Spleen (tissue), 11 donors: ENCODE measurements around the gene UST. TPM values are rescaled to one million over a fixed set of nuclear protein-coding genes. Genes with fewer than 3 reads are reported as not detected.
"Not testable (repeated sequence)": the region's sequence is repeated elsewhere in the genome, so short reads cannot be mapped to it uniquely, and the experiment has no call there.

Experiments
- DNase-seq: peaks from one replicate; pipeline ENCODE4 v3.0.0-alpha.2; 2020
- H3K27ac ChIP-seq, 8 donors: fragments of 200-600 bp; sonication (generic) in 7 of 8; 1 replicate in 4 of 8; 2 replicates in 4 of 8; pipeline versions ENCODE4 v1.5.0 to v1.8.0; 2016 to 2021; ENCODE audit warnings: inconsistent platforms in 4 of 8, mild to moderate bottlenecking in 4 of 8, moderate library complexity in 1 of 8
- H3K27me3 ChIP-seq, 7 donors: fragments of 200-600 bp; sonication (generic) in 6 of 7; replicated peaks in 1 of 7; 1 replicate in 4 of 7; 2 replicates in 3 of 7; pipeline versions ENCODE4 v1.5.0 to v1.8.0; 2016 to 2021; ENCODE audit warnings: inconsistent platforms in 3 of 7, mild to moderate bottlenecking in 1 of 7
- H3K36me3 ChIP-seq, 6 donors: fragments of 200-600 bp; sonication (generic) in 5 of 6; 1 replicate in 4 of 6; 2 replicates in 2 of 6; pipeline versions ENCODE4 v1.5.0 to v1.8.0; 2016 to 2021; ENCODE audit warnings: inconsistent platforms in 2 of 6
- H3K4me1 ChIP-seq, 6 donors: fragments of 200-600 bp; sonication (generic) in 5 of 6; 1 replicate in 3 of 6; 2 replicates in 3 of 6; pipeline versions ENCODE4 v1.5.0 to v1.8.0; 2016 to 2021; ENCODE audit warnings: inconsistent platforms in 3 of 6
- H3K4me3 ChIP-seq, 8 donors: fragments of 200-600 bp; sonication (generic) in 7 of 8; 1 replicate in 4 of 8; 2 replicates in 4 of 8; pipeline versions ENCODE4 v1.5.0 to v1.8.0; 2016 to 2021; ENCODE audit warnings: inconsistent platforms in 4 of 8, mild to moderate bottlenecking in 4 of 8, moderate library complexity in 2 of 8
- H3K9me3 ChIP-seq, 8 donors: fragments of 200-600 bp; sonication (generic) in 7 of 8; 1 replicate in 4 of 8; 2 replicates in 4 of 8; pipeline versions ENCODE4 v1.5.0 to v1.8.0; 2016 to 2021; ENCODE audit warnings: inconsistent platforms in 4 of 8
- CTCF ChIP-seq, 11 experiments: fragments of 200-600 bp in 7 of 11; fragments of 450-650 bp in 4 of 11; sonication (generic) in 4 of 11; IDR thresholded peaks in 8 of 11; conservative IDR thresholded peaks in 3 of 11; 1 replicate in 7 of 11; 2 replicates in 4 of 11; pipeline versions ENCODE4 v1.4.0 to v1.8.0; 2016 to 2021; ENCODE audit warnings: antibody characterized with exemption in 11 of 11, inconsistent platforms in 4 of 11, mild to moderate bottlenecking in 1 of 11
- POLR2A ChIP-seq, 3 donors: fragments of 450-650 bp; IDR thresholded peaks; one replicate each; pipeline ENCODE4 v1.5.1; 2017; ENCODE audit warnings: antibody characterized with exemption in 3 of 3, mild to moderate bottlenecking in 1 of 3
- POLR2AphosphoS5 ChIP-seq, 3 donors: sonication (generic); formaldehyde crosslinking; IDR thresholded peaks; one replicate each; pipeline ENCODE4 v1.5.1; 2017; ENCODE audit warnings: antibody characterized with exemption in 3 of 3
- WGBS, 5 donors: extraction: QIAGEN DNeasy Blood & Tissue Kit in 3 of 5; methylation state at CpG; one replicate each; pipeline versions ENCODE4 v1.1.5 to v1.1.7; 2013 to 2018; 5-methylcytosine and 5-hydroxymethylcytosine counted together
- intact Hi-C: fragments of 100-400 bp; cut with DNase I; formaldehyde crosslinking; loops from one replicate; pipeline ENCODE4 v1.15.0; 2023; ENCODE audit warnings: low total_unique reads
- polyA plus RNA-seq, 3 donors: library from polyadenylated mRNA; stranded (reverse); fragments of 200-250 nt; gene quantifications; one replicate each; pipeline ENCODE4 v1.2.1, GENCODE V29; 2013
- total RNA-seq, 7 donors: library from RNA; depleted of rRNA in 3 of 7; stranded (reverse); fragments of >200 nt in 3 of 7; fragmentation: NEBNext Ultra II Directional in 4 of 7; extraction: Animal tissue kit (Norgen Biotek cat#: 25700) in 4 of 7; gene quantifications; one replicate each; pipeline versions ENCODE4 v1.1.0 to v1.2.1, GENCODE V29; 2016 to 2021
- donor health status: healthy with polysubstance abuse.
- donor health status: DM: no; HTN: no; CAD: no; lungs with moderate emphysema.
- donor health status: DM: no; HTN: no; CAD: no.
- donor health status: Bipolar disorder and iron deficiency.
- donor health status: healthy.
- donor health status: DM: no; HTN: no; CAD: no.
- donor health status: DM: yes; HTN: yes; CAD: no.

Gene UST
- total and polyA plus RNA-seq, 10 donors, result 6.4 to 26.8 (median 14.4) TPM

GRCh38 chr6:148874698-148875293 lies 128.0 kb downstream of the UST start:
- Histone ChIP-seq H3K27ac (no peak overlapping the region), H3K9me3 (no peaks in the 10 kb centered on the region), H3K36me3 (no peaks in the 10 kb centered on the region), H3K4me3 (no peak overlapping the region), H3K4me1 (peaks cover 0 to 33% (median 0%) of the 10 kb centered on the region in 6 donors), H3K27me3 (no peaks in the 10 kb centered on the region)
- intact Hi-C loops, result no loop called here
- no peak for DNase-seq
- TF ChIP-seq POLR2A (IDR thresholded peaks at IDR 0.05) (no peak), CTCF (IDR thresholded peaks at IDR 0.05 in 8 of 11, conservative IDR thresholded peaks at IDR 0.05 in 3 of 11) (no peak), POLR2AphosphoS5 (IDR thresholded peaks at IDR 0.05) (no peak)
- 76 to 89% (median 82%) methylated on average over 9 of the region's 9 CpGs for whole genome bisulfite sequencing, 5 donors

DNA sequence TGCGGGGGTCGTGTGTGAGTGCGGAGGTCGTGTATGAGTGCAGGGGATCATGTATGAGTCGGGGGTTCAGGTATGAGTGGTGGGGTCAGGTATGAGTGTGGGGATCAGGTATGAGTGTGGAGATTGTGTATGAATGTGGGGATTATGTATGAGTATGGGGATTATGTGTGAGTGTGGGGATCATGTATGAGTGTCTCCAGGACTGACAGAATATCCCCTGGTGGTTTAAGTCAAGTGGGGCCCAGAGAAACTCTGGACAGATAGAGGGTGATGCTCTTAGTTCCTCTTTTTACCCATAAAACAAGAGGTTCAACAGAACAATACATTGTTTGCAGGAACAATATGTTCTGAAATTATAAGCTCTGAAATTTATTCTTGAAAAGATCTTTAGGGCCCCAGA lies 131.9 kb downstream of the UST start:
- WGBS, 5 donors, result 67 to 88% (median 81%) methylated on average over 5 of the region's 5 CpGs
- Histone ChIP-seq H3K4me1 (peaks cover 0 to 17% (median 6%) of the 10 kb centered on the region in 6 donors), H3K4me3 (no peak overlapping the region), H3K27ac (peak overlapping the region in 3 of 8 donors; percentile 28 to 61 (median 39)), H3K36me3 (no peaks in the 10 kb centered on the region), H3K9me3 (no peaks in the 10 kb centered on the region), H3K27me3 (no peaks in the 10 kb centered on the region)
- intact Hi-C loops, result no loop called here
- DNase-seq, result no peak
- TF ChIP-seq CTCF (IDR thresholded peaks at IDR 0.05 in 8 of 11, conservative IDR thresholded peaks at IDR 0.05 in 3 of 11) (no peak), POLR2AphosphoS5 (IDR thresholded peaks at IDR 0.05) (no peak), POLR2A (IDR thresholded peaks at IDR 0.05) (no peak)

- H3K27me3 ChIP-seq, H3K9me3 ChIP-seq, H3K27ac ChIP-seq, intact Hi-C loops, DNase-seq, H3K36me3 ChIP-seq, H3K4me3 ChIP-seq: not testable (repeated sequence)
- peaks cover 0 to 28% (median 13%) of the 10 kb centered on the region in 6 donors for H3K4me1 ChIP-seq
- 87 to 97% (median 92%) methylated on average over 7 of the region's 7 CpGs for whole genome bisulfite sequencing, 5 donors
These were observed 133.9 kb downstream of the UST start for GRCh38 chr6:148880742-148881141.

DNA sequence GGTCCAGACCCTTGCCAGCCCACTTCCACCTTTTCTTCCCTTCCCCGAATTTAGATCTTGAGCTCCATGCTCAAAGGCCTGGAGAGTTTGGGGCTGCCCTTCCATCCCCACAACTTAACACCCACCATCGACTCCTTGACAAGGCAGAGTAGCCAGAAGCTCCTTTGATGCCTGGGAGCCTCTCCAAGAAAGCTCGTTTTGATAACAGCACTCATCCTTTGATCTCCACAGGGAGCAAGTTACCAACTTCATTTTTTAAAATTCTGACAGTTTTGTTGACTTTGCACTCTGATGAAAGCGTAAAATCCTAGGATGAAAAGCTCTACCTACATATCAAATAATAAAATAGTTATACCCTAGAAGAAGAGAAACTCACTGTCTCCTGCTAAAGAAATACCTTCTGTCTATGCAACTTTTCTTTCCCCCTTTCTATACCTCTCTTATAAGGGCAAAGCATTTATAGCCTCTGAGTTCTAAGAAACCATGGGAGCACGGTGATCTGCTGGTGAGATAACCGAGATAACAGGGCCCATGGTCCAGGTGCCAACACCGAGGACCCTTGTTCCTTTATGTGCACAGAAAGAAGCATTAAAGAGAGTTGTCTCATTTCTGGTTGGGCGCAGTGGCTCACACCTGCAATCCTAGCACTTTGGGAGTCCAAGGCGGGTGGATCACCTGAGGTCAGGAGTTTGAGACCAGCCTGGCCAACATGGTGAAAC lies 134.9 kb downstream of the UST start:
- no peak for DNase-seq
- Histone ChIP-seq H3K36me3 (no peaks in the 10 kb centered on the region), H3K4me3 (no peak overlapping the region), H3K4me1 (peaks cover 0 to 28% (median 13%) of the 10 kb centered on the region in 6 donors), H3K9me3 (no peaks in the 10 kb centered on the region), H3K27ac (no peak overlapping the region), H3K27me3 (no peaks in the 10 kb centered on the region)
- no peak for TF ChIP-seq CTCF (IDR thresholded peaks at IDR 0.05 in 8 of 11, conservative IDR thresholded peaks at IDR 0.05 in 3 of 11)
- TF ChIP-seq POLR2A (IDR thresholded peaks at IDR 0.05), result no peak
- TF ChIP-seq POLR2AphosphoS5 (IDR thresholded peaks at IDR 0.05), result no peak
- intact Hi-C loops, result no loop called here
- 82 to 92% (median 85%) methylated on average over 9 of the region's 9 CpGs for WGBS, 5 donors
